ENCODE results near the gene ADCY7.
A peak's percentile ranks its signal among the peaks of the same experiment; 100 is the strongest.

The ADCY7 gene

GRCh38 chr16:50322333-50322732 lies 56.0 kb downstream of the ADCY7 start:
- Histone ChIP-seq H3K27me3 (ENCODE audit: control insufficient read depth, insufficient read depth, low read length) (no peaks in the 10 kb centered on the region), H3K36me3 (ENCODE audit: control insufficient read depth, insufficient read depth, low read length) (peaks cover 27% of the 10 kb centered on the region), H3K4me3 (ENCODE audit: low read length) (no peak overlapping the region), H3K4me1 (ENCODE audit: control insufficient read depth, insufficient read depth, low read length) (peaks cover 4% of the 10 kb centered on the region), H3K27ac (ENCODE audit: low read depth, low read length) (no peak overlapping the region), H3K9ac (ENCODE audit: low read length) (no peak overlapping the region)

- Histone ChIP-seq H3K36me3 (ENCODE audit: control insufficient read depth, insufficient read depth, low read length) (peaks cover 27% of the 10 kb centered on the region), H3K27ac (ENCODE audit: low read depth, low read length) (peak overlapping the region; percentile 3), H3K9ac (ENCODE audit: low read length) (no peak overlapping the region), H3K4me3 (ENCODE audit: low read length) (no peak overlapping the region), H3K27me3 (ENCODE audit: control insufficient read depth, insufficient read depth, low read length) (no peaks in the 10 kb centered on the region), H3K4me1 (ENCODE audit: control insufficient read depth, insufficient read depth, low read length) (peaks cover 4% of the 10 kb centered on the region)
Observed at GRCh38 chr16:50323335-50324011, 57.1 kb downstream of the ADCY7 start.

- no peaks in the 10 kb centered on the region for H3K27me3 ChIP-seq (ENCODE audit: control insufficient read depth, insufficient read depth, low read length)
- H3K9ac ChIP-seq (ENCODE audit: low read length): no peak overlapping the region
- no peak overlapping the region for H3K4me3 ChIP-seq (ENCODE audit: low read length)
- H3K36me3 ChIP-seq (ENCODE audit: control insufficient read depth, insufficient read depth, low read length): peaks cover 25% of the 10 kb centered on the region
- H3K4me1 ChIP-seq (ENCODE audit: control insufficient read depth, insufficient read depth, low read length): peaks cover 8% of the 10 kb centered on the region
- H3K27ac ChIP-seq (ENCODE audit: low read depth, low read length): no peak overlapping the region
Observed at GRCh38 chr16:50324345-50324744, 58.0 kb downstream of the ADCY7 start.

- Histone ChIP-seq H3K27ac (ENCODE audit: low read depth, low read length) (no peak overlapping the region), H3K36me3 (ENCODE audit: control insufficient read depth, insufficient read depth, low read length) (peaks cover 21% of the 10 kb centered on the region)
Observed at GRCh38 chr16:50326264-50326663, 59.9 kb downstream of the ADCY7 start.

DNA sequence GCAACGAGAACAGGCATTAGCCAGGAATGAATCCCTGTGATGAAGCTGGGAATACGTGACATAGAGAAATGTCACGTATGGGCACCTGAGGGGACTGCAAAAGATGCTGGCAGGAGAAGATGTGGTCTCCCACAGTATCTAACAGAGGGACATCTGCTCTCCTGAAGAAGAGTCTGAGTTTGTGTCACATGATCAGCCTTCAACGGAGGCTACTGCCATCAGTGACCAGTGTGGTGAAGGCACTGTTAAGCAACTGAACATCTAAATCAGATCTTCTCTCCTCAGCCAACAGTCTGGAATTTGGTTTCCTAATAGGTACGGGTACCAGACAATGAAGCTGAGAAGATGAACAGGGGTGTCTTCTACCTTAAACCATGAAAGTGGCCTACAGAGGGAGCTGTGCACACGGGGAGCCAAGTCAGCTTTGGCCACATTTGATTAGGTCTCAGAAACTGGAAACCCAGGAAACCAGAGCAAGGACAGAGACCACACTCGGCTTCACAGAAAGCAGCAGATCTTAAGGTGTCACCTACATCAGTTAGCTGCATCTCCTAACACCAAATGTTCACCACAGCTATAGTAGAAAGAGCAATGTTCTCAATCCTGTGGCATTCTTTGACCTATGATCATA lies 60.6 kb downstream of the ADCY7 start:
- peaks cover 21% of the 10 kb centered on the region for H3K36me3 ChIP-seq (ENCODE audit: control insufficient read depth, insufficient read depth, low read length)

More at GRCh38 chr16:50326264-50326663, 59.9 kb downstream of the ADCY7 start:
- no peaks in the 10 kb centered on the region for H3K27me3 ChIP-seq (ENCODE audit: control insufficient read depth, insufficient read depth, low read length)
- no peak overlapping the region for H3K9ac ChIP-seq (ENCODE audit: low read length)
- peaks cover 17% of the 10 kb centered on the region for H3K4me1 ChIP-seq (ENCODE audit: control insufficient read depth, insufficient read depth, low read length)
- H3K4me3 ChIP-seq (ENCODE audit: low read length): no peak overlapping the region

DNA sequence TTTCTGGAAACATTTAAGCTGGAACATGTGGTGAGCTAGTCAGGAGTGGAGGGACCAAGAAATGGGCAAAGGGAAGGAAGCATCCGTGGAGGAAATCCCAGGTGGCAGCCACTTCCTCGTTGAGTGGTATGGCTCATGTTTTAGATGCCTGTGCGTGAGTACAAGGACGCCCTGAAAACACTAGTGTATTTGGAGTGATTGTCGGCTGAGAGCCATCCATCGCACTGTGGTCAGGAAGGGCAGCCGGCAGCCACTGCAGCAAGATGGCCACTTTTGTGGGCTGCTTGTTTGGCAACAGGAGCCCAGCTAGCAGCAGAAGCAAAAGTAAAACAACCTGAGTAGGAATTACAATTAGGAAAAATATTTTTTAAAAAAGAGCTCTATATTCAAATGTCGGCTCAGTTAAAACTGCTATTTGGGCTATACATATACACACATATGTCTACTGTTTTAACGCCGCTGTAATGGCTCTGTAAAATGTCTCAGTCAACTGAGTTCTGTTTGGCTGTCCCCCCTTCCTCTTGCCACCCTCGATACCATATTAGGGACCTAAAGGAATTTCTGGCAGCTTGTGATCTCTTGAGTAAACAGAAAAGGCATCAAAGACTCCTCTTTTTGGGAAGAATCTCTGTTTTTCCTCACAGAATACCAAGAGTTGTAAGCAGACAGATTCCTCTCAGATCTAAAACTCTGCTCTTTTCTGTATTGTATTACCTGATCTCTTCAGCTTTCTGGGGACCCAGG lies 63.3 kb downstream of the ADCY7 start:
- Histone ChIP-seq H3K27ac (ENCODE audit: low read depth, low read length) (peak overlapping the region; percentile 82), H3K4me3 (ENCODE audit: low read length) (no peak overlapping the region), H3K27me3 (ENCODE audit: control insufficient read depth, insufficient read depth, low read length) (no peaks in the 10 kb centered on the region), H3K4me1 (ENCODE audit: control insufficient read depth, insufficient read depth, low read length) (peaks cover 18% of the 10 kb centered on the region), H3K9ac (ENCODE audit: low read length) (no peak overlapping the region), H3K36me3 (ENCODE audit: control insufficient read depth, insufficient read depth, low read length) (peaks cover 24% of the 10 kb centered on the region)

More for the DNA sequence above, 60.6 kb downstream of the ADCY7 start:
- H3K4me3 ChIP-seq (ENCODE audit: low read length): no peak overlapping the region
- no peak overlapping the region for H3K9ac ChIP-seq (ENCODE audit: low read length)
- H3K27me3 ChIP-seq (ENCODE audit: control insufficient read depth, insufficient read depth, low read length): no peaks in the 10 kb centered on the region
- H3K27ac ChIP-seq (ENCODE audit: low read depth, low read length): no peak overlapping the region
- peaks cover 17% of the 10 kb centered on the region for H3K4me1 ChIP-seq (ENCODE audit: control insufficient read depth, insufficient read depth, low read length)

- H3K36me3 ChIP-seq (ENCODE audit: control insufficient read depth, insufficient read depth, low read length): peaks cover 14% of the 10 kb centered on the region
- H3K9ac ChIP-seq (ENCODE audit: low read length): no peak overlapping the region
- peak overlapping the region; percentile 46 for H3K27ac ChIP-seq (ENCODE audit: low read depth, low read length)
- H3K27me3 ChIP-seq (ENCODE audit: control insufficient read depth, insufficient read depth, low read length): no peaks in the 10 kb centered on the region
- peaks cover 18% of the 10 kb centered on the region for H3K4me1 ChIP-seq (ENCODE audit: control insufficient read depth, insufficient read depth, low read length)
- no peak overlapping the region for H3K4me3 ChIP-seq (ENCODE audit: low read length)
Observed at GRCh38 chr16:50331570-50331969, 65.2 kb downstream of the ADCY7 start.

GRCh38 chr16:50332599-50332998 lies 66.2 kb downstream of the ADCY7 start:
- Histone ChIP-seq H3K27ac (ENCODE audit: low read depth, low read length) (peak overlapping the region; percentile 44), H3K27me3 (ENCODE audit: control insufficient read depth, insufficient read depth, low read length) (no peaks in the 10 kb centered on the region), H3K36me3 (ENCODE audit: control insufficient read depth, insufficient read depth, low read length) (peaks cover 11% of the 10 kb centered on the region), H3K9ac (ENCODE audit: low read length) (no peak overlapping the region), H3K4me1 (ENCODE audit: control insufficient read depth, insufficient read depth, low read length) (peaks cover 18% of the 10 kb centered on the region), H3K4me3 (ENCODE audit: low read length) (no peak overlapping the region)

GRCh38 chr16:50334106-50334975 lies 68.0 kb downstream of the ADCY7 start:
- peaks cover 14% of the 10 kb centered on the region for H3K36me3 ChIP-seq (ENCODE audit: control insufficient read depth, insufficient read depth, low read length)
- H3K27me3 ChIP-seq (ENCODE audit: control insufficient read depth, insufficient read depth, low read length): no peaks in the 10 kb centered on the region
- no peak overlapping the region for H3K9ac ChIP-seq (ENCODE audit: low read length)
- H3K27ac ChIP-seq (ENCODE audit: low read depth, low read length): peak overlapping the region; percentile 79
- no peak overlapping the region for H3K4me3 ChIP-seq (ENCODE audit: low read length)
- H3K4me1 ChIP-seq (ENCODE audit: control insufficient read depth, insufficient read depth, low read length): peaks cover 19% of the 10 kb centered on the region

GRCh38 chr16:50335196-50335958 lies 69.0 kb downstream of the ADCY7 start:
- Histone ChIP-seq H3K4me1 (ENCODE audit: control insufficient read depth, insufficient read depth, low read length) (peaks cover 10% of the 10 kb centered on the region), H3K9ac (ENCODE audit: low read length) (no peak overlapping the region), H3K4me3 (ENCODE audit: low read length) (no peak overlapping the region), H3K36me3 (ENCODE audit: control insufficient read depth, insufficient read depth, low read length) (peaks cover 14% of the 10 kb centered on the region), H3K27ac (ENCODE audit: low read depth, low read length) (peak overlapping the region; percentile 75), H3K27me3 (ENCODE audit: control insufficient read depth, insufficient read depth, low read length) (no peaks in the 10 kb centered on the region)

- no peaks in the 10 kb centered on the region for H3K27me3 ChIP-seq (ENCODE audit: control insufficient read depth, insufficient read depth, low read length)
- H3K36me3 ChIP-seq (ENCODE audit: control insufficient read depth, insufficient read depth, low read length): peaks cover 14% of the 10 kb centered on the region
- H3K9ac ChIP-seq (ENCODE audit: low read length): no peak overlapping the region
- no peak overlapping the region for H3K27ac ChIP-seq (ENCODE audit: low read depth, low read length)
- H3K4me1 ChIP-seq (ENCODE audit: control insufficient read depth, insufficient read depth, low read length): peaks cover 10% of the 10 kb centered on the region
- H3K4me3 ChIP-seq (ENCODE audit: low read length): no peak overlapping the region
Observed at GRCh38 chr16:50336884-50337283, 70.5 kb downstream of the ADCY7 start.

Data from rectal smooth muscle tissue (tissue), 1 donor.